ENCODE measurements around the gene ANKRD30B.
"Not testable (repeated sequence)": the region's sequence is repeated elsewhere in the genome, so short reads cannot be mapped to it uniquely, and the experiment has no call there.

ANKRD30B gene

GRCh38 chr18:14768241-14768640 is 20.3 kb downstream of the ANKRD30B start:
- Histone ChIP-seq H3K9ac (ENCODE audit: low read length) (no peak overlapping the region), H3K9me3 (ENCODE audit: control insufficient read depth, insufficient read depth, low read depth, low read length) (peaks cover 21% of the 10 kb centered on the region; the same call in 1 of the 2 replicates), H3K4me3 (ENCODE audit: low read depth, low read length) (no peak overlapping the region), H3K4me1 (ENCODE audit: control insufficient read depth, insufficient read depth, low read length) (no peaks in the 10 kb centered on the region), H3K36me3 (ENCODE audit: control insufficient read depth, insufficient read depth, low read length) (no peaks in the 10 kb centered on the region), H3K27me3 (ENCODE audit: control insufficient read depth, insufficient read depth, low read length) (no peaks in the 10 kb centered on the region), H3K27ac (ENCODE audit: low read depth, low read length) (no peak overlapping the region)

DNA sequence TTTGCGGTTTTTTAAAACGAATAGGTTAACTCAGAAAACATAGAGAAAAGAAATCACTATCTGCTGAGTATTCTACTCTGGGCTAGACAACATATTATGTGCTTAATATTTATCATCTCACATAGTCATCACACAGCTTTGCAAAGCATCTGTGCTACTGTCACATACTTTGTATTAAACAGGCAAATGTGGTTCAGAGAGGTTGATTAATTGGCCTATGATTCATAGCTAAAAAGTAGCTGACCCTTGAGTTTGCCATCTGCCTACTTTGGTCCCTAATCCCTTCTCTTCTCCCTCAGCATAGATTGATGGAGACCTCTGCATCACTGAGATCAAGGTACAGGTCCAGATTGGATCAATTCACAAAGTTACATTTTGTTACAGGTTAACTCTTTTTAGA is 21.4 kb downstream of the ANKRD30B start:
- peaks cover 21% of the 10 kb centered on the region; the same call in 1 of the 2 replicates for H3K9me3 ChIP-seq (ENCODE audit: control insufficient read depth, insufficient read depth, low read depth, low read length)
- H3K27ac ChIP-seq (ENCODE audit: low read depth, low read length): no peak overlapping the region
- no peaks in the 10 kb centered on the region for H3K27me3 ChIP-seq (ENCODE audit: control insufficient read depth, insufficient read depth, low read length)
- no peaks in the 10 kb centered on the region for H3K4me1 ChIP-seq (ENCODE audit: control insufficient read depth, insufficient read depth, low read length)
- no peaks in the 10 kb centered on the region for H3K36me3 ChIP-seq (ENCODE audit: control insufficient read depth, insufficient read depth, low read length)
- H3K9ac ChIP-seq (ENCODE audit: low read length): no peak overlapping the region
- no peak overlapping the region for H3K4me3 ChIP-seq (ENCODE audit: low read depth, low read length)

DNA sequence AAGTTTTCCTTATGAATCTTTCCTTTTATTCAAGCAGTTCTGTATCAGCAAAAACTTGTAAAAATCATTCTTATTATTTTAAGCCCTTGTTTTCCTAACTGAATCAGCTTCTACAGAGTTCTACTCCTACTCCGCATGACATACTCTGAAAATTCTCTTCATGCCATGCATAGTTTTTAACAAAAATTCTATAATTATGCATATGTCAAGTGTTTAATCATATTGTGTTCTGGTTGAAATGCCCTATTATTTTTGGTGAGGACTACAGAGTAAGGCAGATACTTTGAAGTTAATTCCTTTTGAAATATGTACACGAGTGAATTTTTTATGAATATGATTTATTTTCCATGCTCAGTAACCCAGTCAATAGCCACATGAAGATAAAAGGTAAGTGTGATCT is 28.8 kb downstream of the ANKRD30B start:
- Histone ChIP-seq H3K9ac (ENCODE audit: low read length) (no peak overlapping the region), H3K27me3 (ENCODE audit: control insufficient read depth, insufficient read depth, low read length) (no peaks in the 10 kb centered on the region), H3K4me1 (ENCODE audit: control insufficient read depth, insufficient read depth, low read length) (no peaks in the 10 kb centered on the region), H3K4me3 (ENCODE audit: low read depth, low read length) (no peak overlapping the region), H3K27ac (ENCODE audit: low read depth, low read length) (no peak overlapping the region), H3K36me3 (ENCODE audit: control insufficient read depth, insufficient read depth, low read length) (no peaks in the 10 kb centered on the region), H3K9me3 (ENCODE audit: control insufficient read depth, insufficient read depth, low read depth, low read length) (peaks cover 4% of the 10 kb centered on the region; the same call in 1 of the 2 replicates)

DNA sequence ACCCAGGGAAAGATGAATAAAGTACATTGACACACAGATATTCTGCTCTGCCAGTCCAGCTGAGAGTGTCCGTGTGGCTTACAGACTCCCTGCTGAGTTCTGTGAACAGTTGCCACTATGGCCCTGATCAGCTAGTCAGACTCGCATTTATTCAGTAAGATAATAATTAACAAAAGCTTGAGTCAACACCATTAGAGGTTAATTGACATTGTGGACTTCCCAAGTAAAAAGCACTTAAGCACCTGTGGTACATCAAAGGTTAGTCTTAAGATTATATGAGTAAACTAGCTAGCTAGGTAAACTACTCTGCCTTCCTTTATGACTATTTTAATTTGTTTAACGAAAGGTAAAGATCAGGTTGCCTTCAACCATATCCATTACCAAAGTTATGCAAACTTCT is 33.7 kb downstream of the ANKRD30B start:
- Histone ChIP-seq H3K27me3 (ENCODE audit: control insufficient read depth, insufficient read depth, low read length) (no peaks in the 10 kb centered on the region), H3K9me3 (ENCODE audit: control insufficient read depth, insufficient read depth, low read depth, low read length) (peaks cover 8% of the 10 kb centered on the region; the same call in 1 of the 2 replicates), H3K9ac (ENCODE audit: low read length) (no peak overlapping the region), H3K4me3 (ENCODE audit: low read depth, low read length) (no peak overlapping the region), H3K27ac (ENCODE audit: low read depth, low read length) (no peak overlapping the region), H3K36me3 (ENCODE audit: control insufficient read depth, insufficient read depth, low read length) (no peaks in the 10 kb centered on the region), H3K4me1 (ENCODE audit: control insufficient read depth, insufficient read depth, low read length) (no peaks in the 10 kb centered on the region)

DNA sequence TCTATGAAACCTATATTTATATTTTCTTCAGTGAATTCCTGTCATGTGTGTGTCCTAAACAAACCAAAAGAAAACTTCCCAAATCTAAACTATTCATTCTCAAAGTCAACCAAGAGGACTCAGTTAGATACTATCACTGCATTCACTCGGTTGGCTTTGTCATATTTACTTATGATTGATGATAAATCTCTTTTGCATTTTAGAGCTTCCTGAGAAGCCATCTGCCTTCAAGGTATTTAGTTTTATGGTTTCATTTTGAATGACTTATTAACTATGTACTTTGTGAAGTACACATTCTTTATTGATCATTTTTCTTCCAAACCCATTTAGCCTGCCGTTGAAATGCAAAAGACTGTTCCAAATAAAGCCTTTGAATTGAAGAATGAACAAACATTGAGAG is 36.2 kb downstream of the ANKRD30B start:
- Histone ChIP-seq H3K4me3 (ENCODE audit: low read depth, low read length) (no peak overlapping the region), H3K4me1 (ENCODE audit: control insufficient read depth, insufficient read depth, low read length) (no peaks in the 10 kb centered on the region), H3K9me3 (ENCODE audit: control insufficient read depth, insufficient read depth, low read depth, low read length) (peaks cover 14% of the 10 kb centered on the region; the same call in 1 of the 2 replicates), H3K9ac (ENCODE audit: low read length) (no peak overlapping the region), H3K36me3 (ENCODE audit: control insufficient read depth, insufficient read depth, low read length) (no peaks in the 10 kb centered on the region), H3K27me3 (ENCODE audit: control insufficient read depth, insufficient read depth, low read length) (no peaks in the 10 kb centered on the region), H3K27ac (ENCODE audit: low read depth, low read length) (no peak overlapping the region)

GRCh38 chr18:14796876-14797275 is 48.9 kb downstream of the ANKRD30B start:
- H3K27me3 ChIP-seq (ENCODE audit: control insufficient read depth, insufficient read depth, low read length); H3K9ac ChIP-seq (ENCODE audit: low read length): not testable (repeated sequence)

DNA sequence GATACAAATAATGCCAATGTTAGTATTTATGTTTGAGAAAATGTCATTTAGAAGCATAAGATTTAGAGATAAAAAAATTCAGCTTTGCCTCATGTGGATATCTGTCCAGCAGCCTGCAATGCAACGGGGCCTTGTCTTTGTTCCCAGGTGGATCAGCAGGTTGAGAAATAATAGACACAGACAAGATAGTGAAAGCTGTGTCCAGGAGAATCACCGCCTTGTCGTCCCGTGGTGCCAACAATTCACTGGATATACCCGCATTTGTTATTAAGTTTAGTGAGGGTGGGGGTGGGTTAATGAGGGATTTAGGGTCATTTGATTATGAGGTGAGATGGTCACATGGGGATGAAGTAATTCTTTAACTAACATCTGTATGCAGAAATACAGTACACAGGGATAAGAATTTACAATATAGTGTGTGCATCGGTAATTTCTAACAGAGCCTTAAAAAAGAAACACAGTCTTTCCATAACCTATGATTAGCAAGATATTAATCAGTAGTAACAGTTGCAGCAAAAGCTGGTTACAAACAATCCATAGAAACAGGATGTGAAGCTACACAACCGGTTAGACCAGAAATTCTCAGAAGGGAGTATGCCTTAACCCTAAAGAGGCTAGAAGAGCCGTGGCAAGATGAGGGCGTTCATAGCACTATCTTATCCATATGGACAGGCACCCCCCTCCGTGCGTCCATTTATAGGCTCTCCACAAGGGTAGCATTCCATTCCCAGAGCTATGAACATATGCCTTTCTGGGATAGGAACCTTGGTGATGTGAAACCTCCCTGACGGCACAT is 50.2 kb downstream of the ANKRD30B start:
- not testable (repeated sequence) for H3K4me1 ChIP-seq (ENCODE audit: control insufficient read depth, insufficient read depth, low read length); H3K36me3 ChIP-seq (ENCODE audit: control insufficient read depth, insufficient read depth, low read length); H3K27ac ChIP-seq (ENCODE audit: low read depth, low read length); H3K27me3 ChIP-seq (ENCODE audit: control insufficient read depth, insufficient read depth, low read length); H3K4me3 ChIP-seq (ENCODE audit: low read depth, low read length); H3K9ac ChIP-seq (ENCODE audit: low read length)
- H3K9me3 ChIP-seq (ENCODE audit: control insufficient read depth, insufficient read depth, low read depth, low read length): peaks cover 17% of the 10 kb centered on the region

More at GRCh38 chr18:14796876-14797275, 48.9 kb downstream of the ANKRD30B start:
- not testable (repeated sequence) for H3K36me3 ChIP-seq (ENCODE audit: control insufficient read depth, insufficient read depth, low read length); H3K27ac ChIP-seq (ENCODE audit: low read depth, low read length); H3K4me1 ChIP-seq (ENCODE audit: control insufficient read depth, insufficient read depth, low read length); H3K4me3 ChIP-seq (ENCODE audit: low read depth, low read length)
- H3K9me3 ChIP-seq (ENCODE audit: control insufficient read depth, insufficient read depth, low read depth, low read length): peaks cover 17% of the 10 kb centered on the region

DNA sequence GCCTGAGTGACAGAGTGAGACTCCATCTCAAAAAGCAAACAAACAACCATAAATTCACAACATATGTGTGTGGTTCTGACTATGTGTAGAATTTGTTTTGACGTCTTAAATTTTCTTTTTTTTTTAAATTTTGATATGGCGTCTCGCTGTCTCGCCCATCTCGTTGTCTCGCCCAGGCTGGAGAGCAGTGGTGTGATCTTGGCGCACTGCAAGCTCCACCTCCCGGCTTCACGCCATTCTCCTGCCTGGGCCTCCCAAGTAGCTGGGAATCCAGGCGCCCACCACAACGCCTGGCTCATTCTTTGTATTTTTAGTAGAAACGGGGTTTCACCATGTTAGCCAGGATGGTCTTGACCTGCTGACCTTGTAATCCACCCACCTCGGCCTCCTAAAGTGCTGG is 63.1 kb downstream of the ANKRD30B start:
- not testable (repeated sequence) for H3K27ac ChIP-seq (ENCODE audit: low read depth, low read length); H3K9ac ChIP-seq (ENCODE audit: low read length); H3K4me1 ChIP-seq (ENCODE audit: control insufficient read depth, insufficient read depth, low read length); H3K36me3 ChIP-seq (ENCODE audit: control insufficient read depth, insufficient read depth, low read length); H3K9me3 ChIP-seq (ENCODE audit: control insufficient read depth, insufficient read depth, low read depth, low read length); H3K4me3 ChIP-seq (ENCODE audit: low read depth, low read length); H3K27me3 ChIP-seq (ENCODE audit: control insufficient read depth, insufficient read depth, low read length)

- not testable (repeated sequence) for H3K27ac ChIP-seq (ENCODE audit: low read depth, low read length); H3K36me3 ChIP-seq (ENCODE audit: control insufficient read depth, insufficient read depth, low read length)
Measured at GRCh38 chr18:14826972-14827632, 79.1 kb downstream of the ANKRD30B start.

GRCh38 chr18:14841607-14842006 is 93.6 kb downstream of the ANKRD30B start:
- not testable (repeated sequence) for H3K27me3 ChIP-seq (ENCODE audit: control insufficient read depth, insufficient read depth, low read length); H3K27ac ChIP-seq (ENCODE audit: low read depth, low read length); H3K4me3 ChIP-seq (ENCODE audit: low read depth, low read length); H3K4me1 ChIP-seq (ENCODE audit: control insufficient read depth, insufficient read depth, low read length); H3K36me3 ChIP-seq (ENCODE audit: control insufficient read depth, insufficient read depth, low read length); H3K9ac ChIP-seq (ENCODE audit: low read length); H3K9me3 ChIP-seq (ENCODE audit: control insufficient read depth, insufficient read depth, low read depth, low read length)

More at GRCh38 chr18:14826972-14827632, 79.1 kb downstream of the ANKRD30B start:
- not testable (repeated sequence) for H3K4me3 ChIP-seq (ENCODE audit: low read depth, low read length); H3K4me1 ChIP-seq (ENCODE audit: control insufficient read depth, insufficient read depth, low read length); H3K9ac ChIP-seq (ENCODE audit: low read length); H3K27me3 ChIP-seq (ENCODE audit: control insufficient read depth, insufficient read depth, low read length)
- H3K9me3 ChIP-seq (ENCODE audit: control insufficient read depth, insufficient read depth, low read depth, low read length): peaks cover 13% of the 10 kb centered on the region; the same call in 1 of the 2 replicates

DNA sequence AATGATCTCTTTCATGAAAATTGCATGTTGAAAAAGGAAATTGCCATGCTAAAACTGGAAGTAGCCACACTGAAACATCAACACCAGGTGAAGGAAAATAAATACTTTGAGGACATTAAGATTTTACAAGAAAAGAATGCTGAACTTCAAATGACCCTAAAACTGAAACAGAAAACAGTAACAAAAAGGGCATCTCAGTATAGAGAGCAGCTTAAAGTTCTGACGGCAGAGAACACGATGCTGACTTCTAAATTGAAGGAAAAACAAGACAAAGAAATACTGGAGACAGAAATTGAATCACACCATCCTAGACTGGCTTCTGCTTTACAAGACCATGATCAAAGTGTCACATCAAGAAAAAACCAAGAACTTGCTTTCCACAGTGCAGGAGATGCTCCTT is 103.6 kb downstream of the ANKRD30B start:
- H3K4me1 ChIP-seq (ENCODE audit: control insufficient read depth, insufficient read depth, low read length); H3K4me3 ChIP-seq (ENCODE audit: low read depth, low read length); H3K9me3 ChIP-seq (ENCODE audit: control insufficient read depth, insufficient read depth, low read depth, low read length); H3K27ac ChIP-seq (ENCODE audit: low read depth, low read length); H3K27me3 ChIP-seq (ENCODE audit: control insufficient read depth, insufficient read depth, low read length); H3K36me3 ChIP-seq (ENCODE audit: control insufficient read depth, insufficient read depth, low read length); H3K9ac ChIP-seq (ENCODE audit: low read length): not testable (repeated sequence)

All from HUES6 (cell line).